H1 (cell line): ENCODE data around the gene DBP. TPM values are rescaled to one million over a fixed set of nuclear protein-coding genes. Genes with fewer than 3 reads are reported as not detected.

Experiments used
- KDM1A ChIP-seq: fragments of 200-600, 300-600 bp; sonication (generic); IDR thresholded peaks from 2 replicates; pipeline ENCODE4 v1.7.1; 2016; ENCODE audit warnings: mild to moderate bottlenecking, low read length, borderline replicate concordance
- polyA plus RNA-seq, 7 experiments: library from polyadenylated mRNA; depleted of rRNA in 3 of 7; stranded (reverse) in 5 of 7; unstranded in 2 of 7; fragments of >200 nt in 5 of 7; fragments of 200-250 nt in 2 of 7; gene quantifications; 1 replicate in 5 of 7; 2 replicates in 1 of 7; 4 replicates in 1 of 7; pipeline versions ENCODE4 v1.2.1 to v1.2.3, GENCODE V29; 2011 to 2013; ENCODE audit warnings: missing spikeins in 2 of 7, mixed read lengths in 2 of 7
- total RNA-seq: library from RNA; stranded (reverse); fragmentation: NEBNext Ultra II Directional; extraction: Animal tissue kit (Norgen Biotek cat#: 25700); gene quantifications from 2 replicates; pipeline ENCODE4 v1.2.1, GENCODE V29; 2021
- TF ChIP-seq, protein P1 (sequence below): IDR thresholded peaks from 2 replicates; pipeline ENCODE4 v1.6.1; 2011; ENCODE audit warnings: low read depth, mild to moderate bottlenecking, low read length; ENCODE audit not compliant: insufficient read depth

DBP gene
- total and polyA plus RNA-seq, 2 of the 8 experiments (the other 6 are each of a cell fraction or from before 2014, with no cell fraction given), result 7.5 to 8.3 TPM

DNA sequence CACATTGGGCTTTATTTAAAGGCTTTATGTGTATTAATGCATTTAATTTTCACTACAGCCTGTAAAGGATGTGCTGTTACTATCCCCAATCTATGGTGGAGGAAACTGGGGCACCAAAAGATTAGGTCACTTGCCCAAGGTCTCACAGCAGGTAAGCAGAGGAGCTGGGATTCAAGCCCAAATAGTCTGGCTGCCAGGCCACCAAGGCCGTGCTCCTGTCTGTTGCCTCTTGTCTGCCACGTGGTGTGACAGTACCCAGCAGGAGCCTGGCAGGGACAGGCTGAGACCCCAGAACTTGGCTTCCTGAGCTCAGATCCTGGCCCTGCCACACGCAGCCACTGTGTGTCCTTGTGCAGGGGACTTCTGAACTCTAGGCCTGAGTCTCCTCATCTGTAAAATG, 31.2 kb upstream of the DBP start (continued):
- TF ChIP-seq, protein P1, sequence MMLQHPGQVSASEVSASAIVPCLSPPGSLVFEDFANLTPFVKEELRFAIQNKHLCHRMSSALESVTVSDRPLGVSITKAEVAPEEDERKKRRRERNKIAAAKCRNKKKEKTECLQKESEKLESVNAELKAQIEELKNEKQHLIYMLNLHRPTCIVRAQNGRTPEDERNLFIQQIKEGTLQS, result no peak
- no peak for TF ChIP-seq KDM1A
